H7 (cell line): ENCODE data around the gene APEH. TPM values are rescaled to one million over a fixed set of nuclear protein-coding genes. Genes with fewer than 3 reads are reported as not detected.

Experiments
- DNase-seq: peaks from one replicate; pipeline ENCODE4 v3.0.0; 2012
- H3K27me3 ChIP-seq: 2 replicates; pipeline ENCODE4 v1.6.0; 2011; ENCODE audit warnings: mild to moderate bottlenecking, low read length; ENCODE audit not compliant: control insufficient read depth, insufficient read depth
- H3K36me3 ChIP-seq: replicated peaks from 2 replicates; pipeline ENCODE4 v1.5.1; 2011; ENCODE audit warnings: low read length; ENCODE audit not compliant: control insufficient read depth, insufficient read depth
- H3K4me3 ChIP-seq: 2 replicates; pipeline ENCODE4 v1.5.1; 2011; ENCODE audit warnings: low read depth, mild to moderate bottlenecking, control low read depth, low read length, moderate library complexity; ENCODE audit not compliant: insufficient read depth
- total RNA-seq: library from RNA; depleted of rRNA; stranded (reverse); fragments of >200 nt; shearing (Covaris generic); gene quantifications from 2 replicates; pipeline ENCODE4 v1.2.3, GENCODE V29; 2014

Gene APEH
- total RNA-seq, 1 experiment from 2014 or later = 260 TPM

GRCh38 chr3:49641921-49642707, 32.0 kb upstream of the APEH start:
- no peak overlapping the region for H3K4me3 ChIP-seq

DNA sequence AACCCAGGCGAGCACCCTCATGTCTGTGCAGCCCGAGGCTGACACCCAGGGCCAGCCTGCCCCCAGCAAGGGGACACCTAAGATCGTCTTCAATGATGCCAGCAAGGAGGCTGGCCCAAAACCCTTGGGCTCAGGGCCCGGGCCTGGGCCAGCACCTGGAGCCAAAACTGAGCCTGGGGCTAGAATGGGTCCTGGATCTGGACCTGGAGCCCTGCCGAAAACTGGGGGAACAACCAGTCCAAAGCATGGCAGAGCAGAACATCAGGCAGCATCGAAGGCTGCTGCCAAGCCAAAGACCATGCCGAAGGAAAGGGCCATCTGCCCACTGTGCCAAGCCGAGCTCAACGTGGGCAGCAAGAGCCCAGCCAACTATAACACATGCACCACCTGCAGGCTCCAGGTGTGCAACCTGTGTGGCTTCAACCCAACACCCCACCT, 31.4 kb upstream of the APEH start:
- Histone ChIP-seq H3K36me3 (no peaks in the 10 kb centered on the region), H3K4me3 (no peak overlapping the region), H3K27me3 (no peaks in the 10 kb centered on the region)
- DNase-seq = no peak

More at GRCh38 chr3:49641921-49642707, 32.0 kb upstream of the APEH start:
- Histone ChIP-seq H3K36me3 (no peaks in the 10 kb centered on the region), H3K27me3 (no peaks in the 10 kb centered on the region)
- DNase-seq = no peak

GRCh38 chr3:49644684-49645083, 29.5 kb upstream of the APEH start:
- Histone ChIP-seq H3K36me3 (no peaks in the 10 kb centered on the region), H3K4me3 (no peak overlapping the region), H3K27me3 (no peaks in the 10 kb centered on the region)
- no peak for DNase-seq

GRCh38 chr3:49646236-49646635, 27.9 kb upstream of the APEH start:
- no peaks in the 10 kb centered on the region for H3K27me3 ChIP-seq
- DNase-seq = no peak
- no peak overlapping the region for H3K4me3 ChIP-seq
- no peaks in the 10 kb centered on the region for H3K36me3 ChIP-seq

DNA sequence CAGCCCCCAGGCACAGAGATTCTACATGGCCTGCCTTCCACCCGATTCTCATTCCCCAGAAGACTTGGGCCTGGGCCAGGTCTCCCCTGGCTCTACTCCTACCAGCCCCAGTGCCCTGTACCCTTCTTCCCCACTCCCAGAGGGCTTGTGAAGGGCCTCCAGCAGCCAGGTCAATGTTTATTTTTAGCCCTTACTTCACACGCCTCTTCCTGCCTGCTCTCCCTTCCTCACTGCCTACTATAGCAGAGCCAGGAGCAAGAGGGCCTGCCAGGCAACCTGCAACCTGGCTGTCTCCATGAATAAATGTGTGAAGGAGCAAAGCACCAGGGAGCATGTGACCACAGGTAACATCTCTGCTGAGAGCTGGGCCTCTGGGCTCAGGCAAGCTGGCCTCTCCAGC, 26.4 kb upstream of the APEH start:
- no peak for DNase-seq
- Histone ChIP-seq H3K36me3 (no peaks in the 10 kb centered on the region), H3K4me3 (no peak overlapping the region), H3K27me3 (no peaks in the 10 kb centered on the region)

GRCh38 chr3:49648354-49649019, 25.7 kb upstream of the APEH start:
- no peak for DNase-seq
- Histone ChIP-seq H3K27me3 (no peaks in the 10 kb centered on the region), H3K36me3 (no peaks in the 10 kb centered on the region), H3K4me3 (no peak overlapping the region)

GRCh38 chr3:49649576-49649975, 24.6 kb upstream of the APEH start:
- no peaks in the 10 kb centered on the region for H3K27me3 ChIP-seq
- no peak for DNase-seq
- no peaks in the 10 kb centered on the region for H3K36me3 ChIP-seq
- no peak overlapping the region for H3K4me3 ChIP-seq

DNA sequence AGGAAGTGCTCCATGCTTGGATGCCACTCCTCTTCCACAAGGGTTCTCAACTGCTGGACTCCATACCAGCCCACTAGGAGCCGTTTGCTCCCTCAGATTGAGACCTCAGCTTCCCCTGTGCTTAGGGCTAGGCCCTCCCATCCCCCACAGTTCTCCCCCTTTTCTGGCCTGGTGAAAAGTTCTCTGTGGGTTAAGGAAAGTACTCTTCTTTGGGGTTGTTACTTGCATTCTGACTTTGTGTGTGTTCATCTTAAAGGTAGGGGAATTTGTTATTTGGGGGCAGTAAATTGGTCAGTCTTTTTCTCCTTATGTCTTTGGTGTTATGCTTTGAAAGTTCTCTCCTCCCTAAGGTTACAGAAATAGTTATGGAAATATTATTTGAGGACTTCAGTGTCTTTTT, 24.0 kb upstream of the APEH start:
- no peak for DNase-seq
- Histone ChIP-seq H3K4me3 (no peak overlapping the region), H3K27me3 (no peaks in the 10 kb centered on the region), H3K36me3 (no peaks in the 10 kb centered on the region)

DNA sequence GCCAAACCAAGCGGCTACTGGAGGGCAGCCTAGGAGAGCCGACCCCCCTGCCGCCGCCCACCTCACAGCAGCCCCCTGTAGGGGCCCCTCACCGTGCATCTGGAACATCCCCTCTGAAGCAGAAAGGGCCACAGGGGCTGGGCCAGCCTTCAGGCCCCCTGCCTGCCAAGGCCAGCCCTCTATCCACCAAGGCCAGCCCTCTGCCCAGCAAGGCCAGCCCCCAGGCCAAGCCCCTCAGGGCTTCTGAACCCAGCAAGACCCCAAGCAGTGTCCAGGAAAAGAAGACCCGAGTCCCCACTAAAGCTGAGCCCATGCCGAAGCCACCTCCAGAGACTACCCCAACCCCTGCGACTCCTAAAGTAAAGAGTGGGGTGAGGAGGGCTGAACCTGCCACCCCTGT, 23.5 kb upstream of the APEH start:
- Histone ChIP-seq H3K36me3 (no peaks in the 10 kb centered on the region), H3K27me3 (no peaks in the 10 kb centered on the region), H3K4me3 (no peak overlapping the region)
- DNase-seq = peak; percentile 54

DNA sequence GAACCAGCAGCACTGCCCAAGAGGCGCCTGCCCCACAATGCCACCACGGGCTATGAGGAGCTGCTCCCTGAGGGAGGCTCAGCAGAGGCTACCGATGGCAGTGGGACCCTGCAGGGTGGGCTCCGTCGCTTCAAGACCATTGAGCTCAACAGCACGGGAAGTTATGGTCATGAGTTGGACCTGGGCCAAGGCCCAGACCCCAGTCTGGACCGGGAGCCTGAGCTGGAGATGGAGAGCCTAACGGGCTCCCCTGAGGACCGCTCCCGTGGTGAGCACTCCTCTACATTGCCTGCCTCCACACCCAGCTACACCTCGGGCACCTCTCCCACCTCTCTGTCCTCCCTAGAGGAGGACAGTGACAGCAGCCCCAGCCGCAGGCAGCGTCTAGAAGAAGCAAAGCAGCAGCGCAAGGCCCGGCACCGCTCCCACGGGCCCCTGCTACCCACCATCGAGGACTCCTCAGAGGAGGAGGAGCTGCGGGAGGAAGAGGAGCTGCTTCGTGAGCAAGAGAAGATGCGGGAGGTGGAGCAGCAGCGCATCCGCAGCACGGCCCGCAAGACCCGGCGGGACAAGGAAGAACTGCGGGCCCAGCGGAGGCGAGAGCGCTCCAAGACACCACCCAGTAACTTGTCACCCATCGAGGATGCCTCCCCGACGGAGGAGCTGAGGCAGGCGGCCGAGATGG, 21.8 kb upstream of the APEH start:
- DNase-seq = peak; percentile 46
- no peaks in the 10 kb centered on the region for H3K27me3 ChIP-seq
- H3K36me3 ChIP-seq = no peaks in the 10 kb centered on the region

GRCh38 chr3:49652903-49653415, 21.2 kb upstream of the APEH start:
- H3K36me3 ChIP-seq = no peaks in the 10 kb centered on the region
- no peak for DNase-seq

More for the DNA sequence above, 21.8 kb upstream of the APEH start:
- H3K4me3 ChIP-seq = no peak overlapping the region

GRCh38 chr3:49653621-49654020, 20.5 kb upstream of the APEH start:
- no peak for DNase-seq
- Histone ChIP-seq H3K36me3 (no peaks in the 10 kb centered on the region), H3K27me3 (no peaks in the 10 kb centered on the region), H3K4me3 (no peak overlapping the region)

More at GRCh38 chr3:49652903-49653415, 21.2 kb upstream of the APEH start:
- H3K27me3 ChIP-seq = no peaks in the 10 kb centered on the region
- no peak overlapping the region for H3K4me3 ChIP-seq

DNA sequence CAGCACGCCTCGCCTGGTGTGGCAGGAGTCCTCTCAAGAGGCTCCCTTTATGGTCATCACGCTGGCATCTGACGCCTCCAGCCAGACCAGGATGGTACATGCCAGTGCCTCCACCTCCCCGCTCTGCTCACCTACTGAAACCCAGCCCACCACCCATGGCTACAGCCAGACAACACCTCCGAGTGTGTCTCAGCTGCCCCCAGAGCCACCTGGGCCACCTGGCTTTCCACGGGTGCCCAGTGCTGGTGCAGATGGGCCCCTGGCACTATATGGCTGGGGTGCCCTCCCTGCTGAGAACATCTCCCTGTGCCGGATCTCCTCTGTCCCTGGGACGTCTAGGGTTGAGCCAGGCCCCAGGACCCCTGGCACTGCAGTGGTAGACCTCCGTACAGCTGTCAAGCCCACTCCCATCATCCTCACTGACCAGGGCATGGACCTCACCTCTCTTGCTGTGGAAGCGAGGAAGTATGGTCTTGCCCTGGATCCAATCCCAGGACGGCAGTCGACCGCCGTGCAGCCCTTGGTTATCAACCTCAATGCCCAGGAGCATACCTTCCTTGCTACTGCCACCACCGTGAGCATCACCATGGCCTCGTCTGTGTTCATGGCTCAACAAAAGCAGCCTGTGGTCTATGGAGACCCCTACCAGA, 19.9 kb upstream of the APEH start:
- Histone ChIP-seq H3K4me3 (no peak overlapping the region), H3K27me3 (no peaks in the 10 kb centered on the region), H3K36me3 (no peaks in the 10 kb centered on the region)
- DNase-seq = no peak

GRCh38 chr3:49654955-49655556, 19.1 kb upstream of the APEH start:
- DNase-seq = no peak
- no peak overlapping the region for H3K4me3 ChIP-seq

More at GRCh38 chr3:49654955-49655556, 19.1 kb upstream of the APEH start:
- no peaks in the 10 kb centered on the region for H3K36me3 ChIP-seq
- H3K27me3 ChIP-seq = no peaks in the 10 kb centered on the region
